ENCODE results near the gene NLRX1.

DNA sequence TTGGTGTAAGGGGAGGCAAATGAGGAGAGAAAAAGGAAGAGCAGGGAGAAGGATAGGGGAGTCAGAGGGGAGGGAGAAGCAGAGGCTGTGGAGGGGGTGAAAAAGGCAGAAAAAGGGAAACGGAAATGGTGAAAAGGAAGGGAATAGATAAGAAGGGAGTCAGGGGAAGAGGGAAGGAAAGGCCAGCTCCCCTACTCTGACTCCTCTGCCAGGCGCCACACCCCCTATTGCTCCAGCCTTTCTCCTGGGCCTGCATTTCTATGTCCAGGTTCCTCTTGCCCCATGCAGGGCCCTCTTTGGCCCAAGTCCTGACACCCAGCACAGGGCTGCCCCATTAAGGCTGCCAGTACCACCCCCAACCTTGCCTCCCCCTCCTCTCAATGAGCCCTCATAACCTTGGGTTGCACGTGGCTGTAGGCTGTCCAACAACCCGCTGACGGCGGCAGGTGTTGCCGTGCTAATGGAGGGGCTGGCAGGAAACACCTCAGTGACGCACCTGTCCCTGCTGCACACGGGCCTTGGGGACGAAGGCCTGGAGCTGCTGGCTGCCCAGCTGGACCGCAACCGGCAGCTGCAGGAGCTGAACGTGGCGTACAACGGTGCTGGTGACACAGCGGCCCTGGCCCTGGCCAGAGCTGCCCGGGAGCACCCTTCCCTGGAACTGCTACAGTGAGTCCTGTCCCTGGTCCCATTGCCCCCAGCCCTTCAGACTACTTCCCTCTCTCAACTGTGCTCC is 13.3 kb downstream of the NLRX1 start:
- TF ChIP-seq, protein P1, sequence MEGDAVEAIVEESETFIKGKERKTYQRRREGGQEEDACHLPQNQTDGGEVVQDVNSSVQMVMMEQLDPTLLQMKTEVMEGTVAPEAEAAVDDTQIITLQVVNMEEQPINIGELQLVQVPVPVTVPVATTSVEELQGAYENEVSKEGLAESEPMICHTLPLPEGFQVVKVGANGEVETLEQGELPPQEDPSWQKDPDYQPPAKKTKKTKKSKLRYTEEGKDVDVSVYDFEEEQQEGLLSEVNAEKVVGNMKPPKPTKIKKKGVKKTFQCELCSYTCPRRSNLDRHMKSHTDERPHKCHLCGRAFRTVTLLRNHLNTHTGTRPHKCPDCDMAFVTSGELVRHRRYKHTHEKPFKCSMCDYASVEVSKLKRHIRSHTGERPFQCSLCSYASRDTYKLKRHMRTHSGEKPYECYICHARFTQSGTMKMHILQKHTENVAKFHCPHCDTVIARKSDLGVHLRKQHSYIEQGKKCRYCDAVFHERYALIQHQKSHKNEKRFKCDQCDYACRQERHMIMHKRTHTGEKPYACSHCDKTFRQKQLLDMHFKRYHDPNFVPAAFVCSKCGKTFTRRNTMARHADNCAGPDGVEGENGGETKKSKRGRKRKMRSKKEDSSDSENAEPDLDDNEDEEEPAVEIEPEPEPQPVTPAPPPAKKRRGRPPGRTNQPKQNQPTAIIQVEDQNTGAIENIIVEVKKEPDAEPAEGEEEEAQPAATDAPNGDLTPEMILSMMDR (IDR thresholded peaks at IDR 0.05; ENCODE audit: insufficient read depth, low read length, poor library complexity, severe bottlenecking): no peak
- no peak for TF ChIP-seq EZH2phosphoT487 (conservative IDR thresholded peaks at IDR 0.05; ENCODE audit: low read length)

All from SU-DHL-6 (cell line).